Measurements from ENCODE around the gene PRG3. TPM values are rescaled to one million over a fixed set of nuclear protein-coding genes. Genes with fewer than 3 reads are reported as not detected.
A peak's percentile ranks its signal among the peaks of the same experiment; 100 is the strongest.

PRG3 gene
- total and polyA plus RNA-seq, 2 of the 13 experiments (the other 11 are each of a cell fraction or from before 2014, with no cell fraction given): not detected

DNA sequence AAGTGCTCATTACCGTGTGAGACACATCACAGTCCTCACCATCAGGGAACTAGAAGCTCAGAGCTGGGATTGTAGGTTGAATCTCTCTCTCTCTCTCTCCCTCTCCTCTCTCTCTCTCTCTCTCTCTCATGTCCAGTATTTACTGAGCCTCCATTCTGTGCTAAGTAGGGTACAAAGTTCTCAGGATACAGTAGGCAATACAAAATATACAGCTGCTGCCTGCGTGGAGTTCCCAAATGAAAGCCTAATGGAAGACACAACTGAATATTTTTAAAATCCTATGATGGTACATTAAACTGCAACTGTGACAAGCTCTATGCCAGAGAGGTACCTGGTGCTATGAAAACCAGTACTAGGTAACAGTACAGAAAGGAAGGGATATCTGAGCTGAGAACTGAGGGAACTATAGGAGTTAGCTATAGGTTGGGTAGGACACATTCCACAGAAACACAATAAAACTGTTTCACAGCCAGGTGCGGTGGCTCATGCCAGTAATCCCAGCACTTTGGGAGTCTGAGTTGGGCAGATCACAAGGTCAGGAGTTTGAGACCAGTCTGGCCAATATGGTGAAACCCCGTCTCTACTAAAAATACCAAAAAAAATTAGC is 19.1 kb upstream of the PRG3 start (continued):
- TF ChIP-seq, protein P1, sequence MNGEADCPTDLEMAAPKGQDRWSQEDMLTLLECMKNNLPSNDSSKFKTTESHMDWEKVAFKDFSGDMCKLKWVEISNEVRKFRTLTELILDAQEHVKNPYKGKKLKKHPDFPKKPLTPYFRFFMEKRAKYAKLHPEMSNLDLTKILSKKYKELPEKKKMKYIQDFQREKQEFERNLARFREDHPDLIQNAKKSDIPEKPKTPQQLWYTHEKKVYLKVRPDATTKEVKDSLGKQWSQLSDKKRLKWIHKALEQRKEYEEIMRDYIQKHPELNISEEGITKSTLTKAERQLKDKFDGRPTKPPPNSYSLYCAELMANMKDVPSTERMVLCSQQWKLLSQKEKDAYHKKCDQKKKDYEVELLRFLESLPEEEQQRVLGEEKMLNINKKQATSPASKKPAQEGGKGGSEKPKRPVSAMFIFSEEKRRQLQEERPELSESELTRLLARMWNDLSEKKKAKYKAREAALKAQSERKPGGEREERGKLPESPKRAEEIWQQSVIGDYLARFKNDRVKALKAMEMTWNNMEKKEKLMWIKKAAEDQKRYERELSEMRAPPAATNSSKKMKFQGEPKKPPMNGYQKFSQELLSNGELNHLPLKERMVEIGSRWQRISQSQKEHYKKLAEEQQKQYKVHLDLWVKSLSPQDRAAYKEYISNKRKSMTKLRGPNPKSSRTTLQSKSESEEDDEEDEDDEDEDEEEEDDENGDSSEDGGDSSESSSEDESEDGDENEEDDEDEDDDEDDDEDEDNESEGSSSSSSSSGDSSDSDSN (CRISPR knock-in tag; IDR thresholded peaks at IDR 0.05): no peak
- no peak for TF ChIP-seq ZNF30 (CRISPR knock-in tag; IDR thresholded peaks at IDR 0.05)
- TF ChIP-seq PRDM10 (CRISPR knock-in tag; IDR thresholded peaks at IDR 0.05; ENCODE audit: low read depth): no peak
- TF ChIP-seq ZNF720 (CRISPR knock-in tag; IDR thresholded peaks at IDR 0.05): no peak
- TF ChIP-seq EP300 (IDR thresholded peaks at IDR 0.05; ENCODE audit: low read depth in 2 of 2, low read length in 2 of 2): peak in 1 of 2 experiments; percentile 61; a peak in 1 of 4 replicates
- TF ChIP-seq EP300 (CRISPR knock-in tag; IDR thresholded peaks at IDR 0.05; ENCODE audit: borderline replicate concordance): no peak; the same call in 1 of the 2 replicates
- no peak for TF ChIP-seq KLF16 (CRISPR knock-in tag; IDR thresholded peaks at IDR 0.05)
- peak; percentile 49; the same call in 1 of the 2 replicates for TF ChIP-seq ZNF629 (CRISPR knock-in tag; conservative IDR thresholded peaks at IDR 0.05)
- TF ChIP-seq MEF2D (CRISPR knock-in tag; IDR thresholded peaks at IDR 0.05): no peak
- no peak for TF ChIP-seq MXI1 (IDR thresholded peaks at IDR 0.05; ENCODE audit: borderline replicate concordance, low read depth, low read length)
- TF ChIP-seq ATM (IDR thresholded peaks at IDR 0.05; ENCODE audit: borderline replicate concordance): no peak
- TF ChIP-seq TBX2 (CRISPR knock-in tag; IDR thresholded peaks at IDR 0.05; ENCODE audit: borderline replicate concordance): 0 out of 2 replicates have a peak, but pooled peaks have one; percentile 13
- peak; percentile 78 for TF ChIP-seq GATAD2A (CRISPR knock-in tag; IDR thresholded peaks at IDR 0.05)
- no peak for TF ChIP-seq ZBTB4 (CRISPR knock-in tag; IDR thresholded peaks at IDR 0.05; ENCODE audit: borderline replicate concordance)
- no peak for TF ChIP-seq MAFK (conservative IDR thresholded peaks at IDR 0.05 in 1 of 2, IDR thresholded peaks at IDR 0.05 in 1 of 2; ENCODE audit: low read length in 2 of 2)
- TF ChIP-seq HOXA3 (CRISPR knock-in tag; IDR thresholded peaks at IDR 0.05): no peak
- TF ChIP-seq SUZ12 (IDR thresholded peaks at IDR 0.05; ENCODE audit: low read depth, low read length): no peak
- peak; percentile 55; the same call in 1 of the 2 replicates for TF ChIP-seq MIXL1 (CRISPR knock-in tag; IDR thresholded peaks at IDR 0.05)
- TF ChIP-seq ZFP36L1 (CRISPR knock-in tag; IDR thresholded peaks at IDR 0.05): no peak
- no peak for TF ChIP-seq ZNF143 (CRISPR knock-in tag; IDR thresholded peaks at IDR 0.05)
- TF ChIP-seq ZNF501 (CRISPR knock-in tag; IDR thresholded peaks at IDR 0.05): peak; percentile 48; the same call in 1 of the 2 replicates
- no peak for TF ChIP-seq ZNF24 (IDR thresholded peaks at IDR 0.05)
- no peak for TF ChIP-seq ZFYVE20 (CRISPR knock-in tag; IDR thresholded peaks at IDR 0.05; ENCODE audit: borderline replicate concordance, low read depth)

Data from HepG2 (cell line).